Measurements from ENCODE around the gene VSIR.

Gene VSIR

DNA sequence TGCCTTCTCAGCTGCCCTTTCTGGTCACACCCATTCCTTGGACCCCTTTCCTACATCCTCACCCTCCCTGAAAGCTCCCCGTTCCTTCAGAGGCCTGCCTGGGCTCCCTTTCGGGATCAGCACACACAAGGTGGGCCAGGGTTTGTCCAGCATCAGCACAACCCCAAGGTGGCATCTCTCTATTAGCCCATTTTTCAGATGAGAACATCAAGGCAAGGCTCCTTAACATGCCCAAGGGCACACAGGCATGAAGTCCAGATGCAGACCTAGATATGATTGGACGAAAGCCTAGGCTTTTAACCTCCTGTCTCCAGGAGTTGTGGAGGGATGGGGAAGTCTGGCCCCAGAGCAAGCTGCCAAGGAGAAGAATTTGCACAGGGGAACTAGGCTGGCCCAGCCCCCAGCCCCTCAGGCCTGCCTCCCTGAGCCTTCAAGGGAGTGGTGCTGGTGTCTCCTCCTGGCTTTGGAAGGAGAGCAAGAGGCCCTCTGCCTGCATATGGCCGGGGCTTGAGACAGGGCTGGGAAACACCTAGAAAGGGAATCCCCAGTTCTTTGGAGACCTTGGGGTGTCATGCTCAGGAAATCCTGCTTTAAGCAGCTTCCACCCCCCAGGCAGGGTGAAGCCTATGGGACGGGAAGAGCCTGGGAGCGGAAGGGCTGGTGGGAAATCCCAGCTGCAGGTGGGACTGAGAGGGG lies 9.0 kb upstream of the VSIR start:
- DNase-seq (ENCODE audit: low spot score): no peak

GRCh38 chr10:71780719-71781118 lies 7.4 kb upstream of the VSIR start:
- no peak for DNase-seq (ENCODE audit: low spot score)

DNA sequence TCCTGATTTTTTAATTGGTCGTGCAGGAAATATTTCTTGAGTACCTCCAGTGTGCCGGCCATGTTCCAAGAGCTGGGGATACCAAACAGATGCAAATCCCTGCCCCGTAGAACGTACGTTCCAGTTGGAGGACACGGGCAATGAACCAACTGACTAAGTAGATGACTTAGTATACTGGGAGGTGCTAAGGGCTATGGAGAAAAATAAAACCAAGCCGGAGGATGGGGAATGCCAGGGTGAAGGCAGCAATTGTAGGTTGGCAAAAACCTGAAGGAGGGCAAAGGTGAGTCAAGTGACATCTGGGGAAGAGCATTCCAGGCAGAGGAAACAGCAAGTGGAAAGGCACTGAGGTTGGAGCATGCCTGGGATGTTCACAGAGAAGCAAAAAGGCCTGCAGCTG lies 6.8 kb upstream of the VSIR start:
- no peak for DNase-seq (ENCODE audit: low spot score)

GRCh38 chr10:71779641-71780040 lies 6.3 kb upstream of the VSIR start:
- no peak for DNase-seq (ENCODE audit: low spot score)

DNA sequence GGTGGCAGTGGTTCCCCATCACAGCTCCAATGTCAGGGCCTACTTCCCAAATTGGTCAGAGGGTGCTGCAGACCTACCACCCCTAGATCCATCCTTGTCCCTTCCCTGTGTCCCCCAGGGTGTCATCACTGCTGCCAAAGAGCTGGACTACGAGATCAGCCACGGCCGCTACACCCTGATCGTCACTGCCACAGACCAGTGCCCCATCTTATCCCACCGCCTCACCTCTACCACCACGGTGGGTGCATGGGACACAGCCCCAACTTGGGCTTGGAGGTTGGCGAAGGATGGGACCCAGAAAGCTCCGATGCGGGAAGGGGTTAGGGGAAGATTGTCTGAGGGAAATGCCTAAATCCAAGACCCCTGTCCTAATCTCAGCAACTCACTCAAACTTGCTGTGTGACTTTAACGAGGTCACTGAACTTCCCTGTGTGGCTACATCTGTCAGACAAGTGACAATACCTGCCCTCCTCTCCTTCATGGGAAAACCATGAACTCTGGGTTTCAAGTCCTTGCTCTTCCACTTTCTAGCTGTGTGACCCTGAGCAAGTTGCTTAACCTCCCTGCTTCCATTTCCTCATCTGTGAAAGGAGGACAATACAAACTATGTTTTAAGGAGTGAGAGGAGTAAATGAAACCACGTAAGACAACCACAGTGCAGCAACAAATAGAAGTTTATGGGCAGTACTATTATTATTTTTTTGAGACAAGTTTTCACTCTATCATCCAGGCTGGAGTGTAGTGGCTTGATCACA lies 4.9 kb upstream of the VSIR start:
- DNase-seq (ENCODE audit: low spot score): no peak

- DNase-seq (ENCODE audit: low spot score): no peak
These were observed 4.1 kb upstream of the VSIR start for GRCh38 chr10:71777213-71777985.

- DNase-seq (ENCODE audit: low spot score): no peak
These were observed 3.2 kb upstream of the VSIR start for GRCh38 chr10:71776481-71776925.

DNA sequence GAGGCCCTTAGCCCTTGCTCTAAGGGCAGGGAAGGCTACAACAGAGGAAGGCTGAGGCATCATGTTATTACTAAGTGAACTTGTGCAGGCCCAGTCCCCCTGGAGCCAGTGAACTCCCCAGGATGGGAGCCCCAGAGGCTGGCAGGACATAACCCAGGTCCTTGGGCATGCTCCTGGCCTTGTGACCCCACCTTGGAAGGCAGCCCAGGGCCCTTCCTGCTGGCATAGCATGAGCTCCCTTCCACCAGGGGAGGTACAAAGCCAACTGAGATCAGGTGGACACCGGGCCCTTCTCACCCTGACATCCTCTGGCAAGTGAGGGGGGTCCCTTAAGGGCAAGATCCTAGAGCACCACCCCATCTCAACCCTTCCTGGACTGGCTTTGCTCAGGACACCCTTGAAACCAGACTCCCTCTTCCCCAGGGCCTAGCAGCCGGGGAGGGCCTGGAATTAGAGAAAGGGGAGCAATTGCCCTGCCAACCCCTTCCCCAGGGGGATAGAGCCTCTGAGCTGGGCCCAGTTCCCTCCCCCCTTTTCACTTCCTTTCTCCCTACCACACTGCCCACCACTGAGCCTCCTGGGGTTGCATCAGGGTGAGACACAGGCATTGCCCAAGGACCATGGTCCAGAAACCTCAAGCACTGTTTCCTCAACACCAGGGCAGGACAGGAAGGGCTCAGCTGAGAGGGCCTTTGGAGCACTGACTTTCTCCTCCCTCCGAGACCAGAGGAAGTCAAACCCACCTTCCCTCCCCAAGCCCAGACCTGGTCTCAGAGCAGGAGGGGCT lies 1.8 kb upstream of the VSIR start:
- DNase-seq (ENCODE audit: low spot score): no peak

- DNase-seq (ENCODE audit: low spot score): no peak
These were observed 494 bp downstream of the VSIR start for GRCh38 chr10:71772832-71773220.

DNA sequence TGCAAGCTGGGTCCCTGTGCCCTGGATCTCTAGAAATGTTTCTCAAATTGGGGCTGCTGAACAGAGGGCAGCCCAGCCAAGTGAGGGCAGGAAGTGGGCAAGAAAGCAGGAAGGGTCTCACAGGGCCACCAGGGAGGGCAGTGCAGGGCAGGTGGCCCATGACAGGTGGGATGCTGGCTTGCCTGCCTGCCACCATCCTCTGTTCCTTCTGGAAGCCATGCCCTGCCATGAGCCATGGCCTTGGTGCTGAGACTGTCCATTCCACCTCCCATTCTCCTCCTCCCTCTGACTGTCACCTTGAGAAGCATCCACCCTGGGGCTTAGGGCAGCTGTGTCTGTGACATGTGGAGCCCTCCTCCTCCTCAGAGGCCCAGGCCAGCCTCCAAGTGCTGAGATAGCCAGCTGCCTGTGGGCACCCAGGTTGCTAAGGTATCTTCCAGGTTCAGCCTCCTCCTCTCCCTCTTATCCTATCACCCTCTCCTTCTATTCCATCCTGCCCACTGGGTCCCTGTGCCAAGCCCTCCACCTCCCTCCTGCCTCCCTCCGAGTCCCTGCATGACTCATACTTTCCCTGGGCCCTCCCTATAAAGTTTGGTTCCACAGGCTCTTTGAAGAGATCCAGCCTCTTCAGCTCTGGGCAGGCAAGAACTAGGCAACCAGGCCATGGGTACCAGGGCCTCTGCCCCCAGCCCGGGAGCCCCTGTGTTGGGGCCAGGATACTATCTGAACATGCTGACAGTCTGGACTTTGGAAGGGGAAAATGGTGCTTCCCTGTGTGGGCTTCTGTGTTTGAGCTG lies 1.3 kb downstream of the VSIR start:
- DNase-seq (ENCODE audit: low spot score): no peak

DNA sequence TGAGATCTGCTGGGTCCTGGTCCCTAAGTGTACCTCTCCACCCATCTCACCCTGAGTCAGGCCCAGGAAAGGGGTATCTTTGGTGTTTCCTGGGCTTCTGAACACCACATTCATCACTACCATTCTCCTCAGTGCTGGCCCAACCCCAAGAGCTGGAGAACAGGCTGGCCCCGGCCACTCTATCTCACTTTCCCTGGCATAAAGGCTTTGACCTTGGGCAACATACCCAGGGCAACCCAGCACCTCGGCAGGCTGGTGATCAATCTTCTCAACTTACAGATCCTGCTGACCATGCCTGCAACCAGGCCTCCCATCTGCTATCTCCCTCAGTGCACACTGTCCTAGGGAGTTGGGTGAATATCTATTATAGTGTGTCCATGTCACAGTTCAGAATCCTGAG lies 2.1 kb downstream of the VSIR start:
- DNase-seq (ENCODE audit: low spot score): no peak

GRCh38 chr10:71770789-71771188 lies 2.5 kb downstream of the VSIR start:
- no peak for DNase-seq (ENCODE audit: low spot score)

DNA sequence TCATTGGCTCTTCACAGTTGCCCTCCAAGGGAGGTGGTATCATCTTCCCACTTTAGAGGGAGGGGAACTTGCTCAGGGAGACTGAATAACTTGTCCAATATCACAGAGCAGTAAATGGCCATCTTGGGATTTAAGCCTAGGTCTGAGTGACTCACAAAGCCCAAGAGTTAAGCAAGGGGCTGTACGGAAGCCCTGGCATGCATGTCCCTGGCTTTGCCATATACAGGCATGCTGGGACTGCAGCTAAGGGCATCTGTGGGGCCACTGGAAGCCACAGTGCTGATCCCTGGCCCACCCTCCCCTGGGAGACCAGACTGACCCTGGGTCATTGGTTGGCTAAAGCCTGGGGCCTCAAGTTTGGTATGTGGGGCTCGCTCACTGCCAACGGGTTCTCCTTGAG lies 3.1 kb downstream of the VSIR start:
- DNase-seq (ENCODE audit: low spot score): no peak

DNA sequence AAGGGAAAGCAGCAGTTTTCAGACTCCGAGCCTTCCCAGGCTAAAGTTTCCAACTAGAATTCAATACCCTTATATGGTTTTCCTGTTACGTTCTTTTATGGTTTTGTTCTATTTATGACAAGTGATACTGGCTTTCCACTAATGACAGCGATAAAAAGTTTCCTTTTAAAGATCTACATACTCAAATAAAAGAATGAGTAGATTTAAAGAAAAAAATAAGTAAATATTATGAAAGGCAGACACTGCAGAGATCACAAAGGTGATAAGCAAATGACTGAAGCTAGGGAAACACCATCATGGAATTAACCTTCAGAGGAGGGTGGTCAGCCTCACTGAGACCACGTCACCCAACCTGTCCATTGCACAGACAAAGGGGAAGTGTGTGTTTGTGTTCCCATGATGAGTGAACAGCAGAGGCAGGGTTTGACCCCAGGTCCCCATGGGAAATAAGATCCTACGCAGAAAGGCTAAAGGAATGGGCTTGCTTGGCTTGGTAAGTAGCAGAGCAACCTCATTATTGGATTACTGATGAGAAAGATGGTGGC lies 4.0 kb downstream of the VSIR start:
- no peak for DNase-seq (ENCODE audit: low spot score)

DNA sequence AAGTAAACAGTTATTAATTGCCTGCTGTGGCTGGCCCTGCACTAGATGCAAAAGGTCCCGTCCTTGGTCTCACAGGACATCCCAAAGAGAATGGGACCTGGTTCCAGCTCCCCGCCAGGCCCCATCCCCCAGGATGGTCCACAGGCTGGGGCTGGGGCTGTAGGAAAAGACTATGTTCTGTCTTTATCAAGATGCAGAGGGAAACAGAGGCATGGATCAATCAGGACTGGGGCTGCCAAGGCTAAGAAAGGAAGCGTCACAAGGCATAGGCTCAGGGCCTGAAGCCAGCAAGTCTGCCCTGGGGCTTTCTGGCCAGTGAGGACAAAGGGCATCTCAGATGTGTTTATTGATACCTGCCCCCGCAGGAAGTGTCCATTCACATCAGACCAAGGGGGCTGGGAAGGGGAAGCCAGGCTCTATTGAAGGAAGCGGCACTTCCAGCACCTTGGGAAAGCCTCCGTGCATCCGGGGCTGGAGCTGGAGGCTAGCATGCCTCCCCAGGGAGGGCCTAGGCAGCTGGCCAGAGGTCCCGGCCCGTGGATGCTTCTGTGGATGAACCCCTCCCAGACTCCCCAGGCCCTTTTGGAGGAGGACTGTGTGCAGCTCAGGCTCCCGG lies 5.8 kb downstream of the VSIR start:
- no peak for DNase-seq (ENCODE audit: low spot score)

GRCh38 chr10:71766717-71767419 lies 6.5 kb downstream of the VSIR start:
- no peak for DNase-seq (ENCODE audit: low spot score)

- DNase-seq (ENCODE audit: low spot score): no peak
These were observed 7.2 kb downstream of the VSIR start for GRCh38 chr10:71765906-71766716.

DNA sequence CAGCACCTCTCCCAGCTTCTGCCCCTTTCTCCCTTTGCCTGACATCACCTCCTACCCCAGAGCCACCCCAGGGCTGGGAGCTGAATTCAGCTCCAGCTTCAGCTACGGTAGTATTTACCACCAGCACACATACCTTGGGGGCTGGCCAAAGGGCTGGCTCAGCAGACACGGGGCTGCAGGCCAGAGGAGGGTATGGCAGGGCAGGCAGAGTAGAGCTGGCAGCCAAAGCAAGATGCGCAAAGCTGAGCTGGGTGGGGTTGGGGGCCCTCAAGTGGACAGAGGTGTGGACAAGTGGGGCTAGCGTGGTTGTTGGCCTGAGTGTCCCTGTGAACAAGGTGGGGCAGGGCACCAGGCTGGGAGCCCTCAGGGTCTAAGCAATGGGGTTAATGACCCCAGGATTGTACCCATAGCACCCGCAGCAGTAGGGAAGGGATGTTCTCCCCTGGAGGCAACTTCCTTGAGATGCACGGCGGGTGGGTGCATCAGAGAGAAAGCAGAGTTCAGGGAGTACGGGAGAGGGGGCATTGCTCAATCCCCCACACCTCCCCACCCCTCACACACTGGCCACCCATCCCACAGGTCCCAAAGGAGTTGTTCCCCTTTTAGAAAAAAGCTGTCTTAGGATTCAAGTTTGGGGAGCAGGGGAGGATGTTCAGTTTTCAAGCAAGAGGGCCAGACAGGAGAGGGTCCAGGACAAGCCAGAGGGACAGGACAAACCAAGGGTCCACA lies 8.0 kb downstream of the VSIR start:
- no peak for DNase-seq (ENCODE audit: low spot score)
